ENCODE results near the gene S100A10. TPM values are rescaled to one million over a fixed set of nuclear protein-coding genes. Genes with fewer than 3 reads are reported as not detected.
A peak's percentile ranks its signal among the peaks of the same experiment; 100 is the strongest.

Gene S100A10
- total RNA-seq, 1 experiment from 2014 or later = 1,436 TPM

DNA sequence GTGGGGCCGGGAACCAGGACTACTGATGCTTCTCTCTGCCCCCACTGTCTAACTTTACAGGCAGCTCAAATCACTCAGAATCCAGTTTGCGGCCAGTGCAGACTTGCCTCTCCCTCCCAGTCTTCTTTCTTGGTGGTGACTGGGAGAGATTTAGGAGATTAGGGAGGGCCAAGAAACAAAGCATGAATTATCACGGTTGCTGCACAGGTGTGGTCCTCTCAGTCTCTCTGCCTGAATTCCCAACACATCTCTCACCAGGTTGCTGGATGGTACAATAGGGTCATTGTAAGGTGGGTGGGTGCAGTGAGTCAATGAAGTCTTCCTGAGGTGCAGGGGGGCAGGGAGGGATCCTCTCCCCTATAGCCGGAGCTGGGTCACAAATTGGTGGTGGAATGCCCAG, 30.6 kb upstream of the S100A10 start:
- no peak overlapping the region for H2AFZ ChIP-seq
- H4K20me1 ChIP-seq (ENCODE audit: insufficient read depth) = no peaks in the 10 kb centered on the region
- BruUV-seq (replicated peaks) = no TSS peak
- H3K9me2 ChIP-seq (ENCODE audit: insufficient read depth) = no peaks in the 10 kb centered on the region
- H3K36me3 ChIP-seq (ENCODE audit: low read depth) = no peaks in the 10 kb centered on the region
- POLR2A ChIA-PET (ENCODE audit: unreplicated experiment) = interaction anchor here (0.6 to 1.0 kb wide), 6 partner anchors 13 to 485 kb away, joined by 3 to 7 read pairs (median 5); partner anchors contain the start of gene S100A11
- H3K27ac ChIP-seq = peak overlapping the region; percentile 94
- CTCF ChIA-PET = no interaction called here
- no peaks in the 10 kb centered on the region for H3K79me2 ChIP-seq (ENCODE audit: low read depth)
- peak; percentile 73 to 96 for DNase-seq
- peak overlapping the region; percentile 11; the same call in 1 of the 2 replicates for H3K4me3 ChIP-seq
- H3K4me2 ChIP-seq = peak overlapping the region; percentile 71
- peaks cover 64% of the 10 kb centered on the region for H3K4me1 ChIP-seq (replicated peaks; ENCODE audit: insufficient read depth)
- intact Hi-C loops (cut with micrococcal nuclease; ENCODE audit: unreplicated experiment) = loop anchor here (1.0 to 2.0 kb wide), 3 partner anchors 10 to 51 kb away; no protein-coding TSS in a partner anchor
- no peaks in the 10 kb centered on the region for H3K9me3 ChIP-seq (ENCODE audit: insufficient read depth, low read depth)
- no peaks in the 10 kb centered on the region for H3K27me3 ChIP-seq (ENCODE audit: insufficient read depth, low read depth)
- H3F3A ChIP-seq (ENCODE audit: insufficient read depth, low read depth) = peaks cover 56% of the 10 kb centered on the region
- TF ChIP-seq, protein P1, sequence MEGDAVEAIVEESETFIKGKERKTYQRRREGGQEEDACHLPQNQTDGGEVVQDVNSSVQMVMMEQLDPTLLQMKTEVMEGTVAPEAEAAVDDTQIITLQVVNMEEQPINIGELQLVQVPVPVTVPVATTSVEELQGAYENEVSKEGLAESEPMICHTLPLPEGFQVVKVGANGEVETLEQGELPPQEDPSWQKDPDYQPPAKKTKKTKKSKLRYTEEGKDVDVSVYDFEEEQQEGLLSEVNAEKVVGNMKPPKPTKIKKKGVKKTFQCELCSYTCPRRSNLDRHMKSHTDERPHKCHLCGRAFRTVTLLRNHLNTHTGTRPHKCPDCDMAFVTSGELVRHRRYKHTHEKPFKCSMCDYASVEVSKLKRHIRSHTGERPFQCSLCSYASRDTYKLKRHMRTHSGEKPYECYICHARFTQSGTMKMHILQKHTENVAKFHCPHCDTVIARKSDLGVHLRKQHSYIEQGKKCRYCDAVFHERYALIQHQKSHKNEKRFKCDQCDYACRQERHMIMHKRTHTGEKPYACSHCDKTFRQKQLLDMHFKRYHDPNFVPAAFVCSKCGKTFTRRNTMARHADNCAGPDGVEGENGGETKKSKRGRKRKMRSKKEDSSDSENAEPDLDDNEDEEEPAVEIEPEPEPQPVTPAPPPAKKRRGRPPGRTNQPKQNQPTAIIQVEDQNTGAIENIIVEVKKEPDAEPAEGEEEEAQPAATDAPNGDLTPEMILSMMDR (conservative IDR thresholded peaks at IDR 0.05) = no peak
- TF ChIP-seq EZH2 (IDR thresholded peaks at IDR 0.05; ENCODE audit: low read depth) = no peak

DNA sequence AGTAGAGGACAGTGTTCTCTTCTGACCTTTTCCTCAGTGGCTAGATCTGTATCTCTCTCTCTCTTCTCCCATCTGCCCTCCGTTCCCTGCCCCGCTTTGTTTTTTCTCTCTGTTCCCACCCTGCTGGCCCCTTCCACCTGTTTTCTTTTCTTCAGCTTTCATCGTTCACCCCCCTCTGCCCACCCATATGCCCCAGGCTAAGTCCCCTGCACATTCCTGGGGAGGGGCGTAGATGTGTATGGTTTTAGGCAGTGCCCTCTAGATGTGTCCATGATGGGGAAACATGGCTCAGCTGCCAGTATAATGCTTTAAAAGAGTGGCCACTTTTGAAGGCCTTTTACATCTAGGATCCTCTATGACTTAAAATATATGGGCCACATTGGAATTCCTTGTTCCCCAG, 29.6 kb upstream of the S100A10 start:
- H4K20me1 ChIP-seq (ENCODE audit: insufficient read depth) = no peaks in the 10 kb centered on the region
- H3K4me3 ChIP-seq = peak overlapping the region; percentile 11; the same call in 1 of the 2 replicates
- no peaks in the 10 kb centered on the region for H3K36me3 ChIP-seq (ENCODE audit: low read depth)
- H2AFZ ChIP-seq = no peak overlapping the region
- TF ChIP-seq, protein P1 (conservative IDR thresholded peaks at IDR 0.05) = no peak
- TF ChIP-seq EZH2 (IDR thresholded peaks at IDR 0.05; ENCODE audit: low read depth) = no peak
- no peaks in the 10 kb centered on the region for H3K79me2 ChIP-seq (ENCODE audit: low read depth)
- peaks cover 46% of the 10 kb centered on the region for H3F3A ChIP-seq (ENCODE audit: insufficient read depth, low read depth)
- no TSS peak for BruUV-seq (replicated peaks)
- ChIA-PET POLR2A (ENCODE audit: unreplicated experiment) (interaction anchor here (0.8 to 1.0 kb wide), 3 partner anchors 14 to 52 kb away, joined by 4 to 6 read pairs (median 5); partner anchors contain the start of gene S100A11), CTCF (no interaction called here)
- DNase-seq = no peak
- intact Hi-C loops (cut with micrococcal nuclease; ENCODE audit: unreplicated experiment) = no loop called here
- H3K27ac ChIP-seq = peak overlapping the region; percentile 94
- no peaks in the 10 kb centered on the region for H3K9me3 ChIP-seq (ENCODE audit: insufficient read depth, low read depth)
- no peaks in the 10 kb centered on the region for H3K9me2 ChIP-seq (ENCODE audit: insufficient read depth)
- H3K27me3 ChIP-seq (ENCODE audit: insufficient read depth, low read depth) = no peaks in the 10 kb centered on the region
- H3K4me1 ChIP-seq (replicated peaks; ENCODE audit: insufficient read depth) = peaks cover 55% of the 10 kb centered on the region
- peak overlapping the region; percentile 71 for H3K4me2 ChIP-seq

DNA sequence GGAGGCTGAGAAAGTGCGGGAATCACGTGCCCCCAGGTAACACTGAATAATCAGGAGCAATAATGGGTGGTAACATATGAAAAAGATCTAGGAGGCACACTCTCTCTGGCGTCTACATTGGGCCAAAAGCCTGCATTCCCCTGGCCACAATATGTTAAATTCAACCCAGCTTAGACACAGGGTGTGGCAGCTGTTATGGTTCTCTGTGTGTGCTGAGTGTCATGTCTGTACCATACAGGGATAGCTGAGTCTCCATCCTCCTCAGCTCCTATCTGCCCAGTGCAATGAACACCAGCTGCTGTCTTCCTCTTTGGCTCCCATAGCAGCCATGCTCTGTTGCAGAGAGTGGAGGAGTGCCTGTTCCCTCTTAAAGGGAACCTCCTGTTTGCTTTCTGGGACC, 28.8 kb upstream of the S100A10 start:
- H3K4me1 ChIP-seq (replicated peaks; ENCODE audit: insufficient read depth) = peaks cover 55% of the 10 kb centered on the region
- H3F3A ChIP-seq (ENCODE audit: insufficient read depth, low read depth) = peaks cover 46% of the 10 kb centered on the region
- no peaks in the 10 kb centered on the region for H4K20me1 ChIP-seq (ENCODE audit: insufficient read depth)
- no peaks in the 10 kb centered on the region for H3K79me2 ChIP-seq (ENCODE audit: low read depth)
- no peaks in the 10 kb centered on the region for H3K36me3 ChIP-seq (ENCODE audit: low read depth)
- H3K9me2 ChIP-seq (ENCODE audit: insufficient read depth) = no peaks in the 10 kb centered on the region
- DNase-seq = no peak
- ChIA-PET POLR2A (ENCODE audit: unreplicated experiment) (interaction anchor here (0.5 kb wide), 1 partner anchor 54 kb away, joined by 3 read pairs; no protein-coding TSS in a partner anchor), CTCF (no interaction called here)
- no TSS peak for BruUV-seq (replicated peaks)
- H3K4me2 ChIP-seq = peak overlapping the region; percentile 71; the same call in 1 of the 2 replicates
- no peaks in the 10 kb centered on the region for H3K27me3 ChIP-seq (ENCODE audit: insufficient read depth, low read depth)
- peak overlapping the region; percentile 94 for H3K27ac ChIP-seq
- H2AFZ ChIP-seq = no peak overlapping the region
- TF ChIP-seq, protein P1 (conservative IDR thresholded peaks at IDR 0.05) = no peak
- no peak for TF ChIP-seq EZH2 (IDR thresholded peaks at IDR 0.05; ENCODE audit: low read depth)
- H3K4me3 ChIP-seq = no peak overlapping the region
- intact Hi-C loops (cut with micrococcal nuclease; ENCODE audit: unreplicated experiment) = no loop called here
- H3K9me3 ChIP-seq (ENCODE audit: insufficient read depth, low read depth) = no peaks in the 10 kb centered on the region

Measured in PC-9 (cell line).